ENCODE results near the gene INPP5A.
"Not testable (repeated sequence)": the region's sequence is repeated elsewhere in the genome, so short reads cannot be mapped to it uniquely, and the experiment has no call there.

Gene INPP5A

GRCh38 chr10:132546567-132547420 lies 9.2 kb downstream of the INPP5A start:
- in situ Hi-C loops (cut with MboI; ENCODE audit: low sequenced_read_pairs), result no loop called here

- in situ Hi-C loops (cut with MboI; ENCODE audit: low sequenced_read_pairs), result no loop called here
Measured at GRCh38 chr10:132547421-132547861, 9.9 kb downstream of the INPP5A start.

GRCh38 chr10:132548106-132548823 lies 10.7 kb downstream of the INPP5A start:
- in situ Hi-C loops (cut with MboI; ENCODE audit: low sequenced_read_pairs), result no loop called here

- in situ Hi-C loops (cut with MboI; ENCODE audit: low sequenced_read_pairs), result no loop called here
Measured at GRCh38 chr10:132548869-132549268, 11.3 kb downstream of the INPP5A start.

GRCh38 chr10:132549371-132549770 lies 11.8 kb downstream of the INPP5A start:
- in situ Hi-C loops (cut with MboI; ENCODE audit: low sequenced_read_pairs), result no loop called here

- in situ Hi-C loops (cut with MboI; ENCODE audit: low sequenced_read_pairs), result no loop called here
Measured at GRCh38 chr10:132550366-132551092, 12.9 kb downstream of the INPP5A start.

- in situ Hi-C loops (cut with MboI; ENCODE audit: low sequenced_read_pairs), result no loop called here
Measured at GRCh38 chr10:132551093-132551807, 13.7 kb downstream of the INPP5A start.

GRCh38 chr10:132551808-132552130 lies 14.2 kb downstream of the INPP5A start:
- in situ Hi-C loops (cut with MboI; ENCODE audit: low sequenced_read_pairs), result no loop called here

- in situ Hi-C loops (cut with MboI; ENCODE audit: low sequenced_read_pairs), result not testable (repeated sequence)
Measured at GRCh38 chr10:132552635-132553034, 15.0 kb downstream of the INPP5A start.

GRCh38 chr10:132553568-132553967 lies 16.0 kb downstream of the INPP5A start:
- in situ Hi-C loops (cut with MboI; ENCODE audit: low sequenced_read_pairs), result not testable (repeated sequence)

- in situ Hi-C loops (cut with MboI; ENCODE audit: low sequenced_read_pairs), result no loop called here
Measured at GRCh38 chr10:132554053-132554990, 16.7 kb downstream of the INPP5A start.

- in situ Hi-C loops (cut with MboI; ENCODE audit: low sequenced_read_pairs), result no loop called here
Measured at GRCh38 chr10:132554991-132555647, 17.5 kb downstream of the INPP5A start.

- in situ Hi-C loops (cut with MboI; ENCODE audit: low sequenced_read_pairs), result no loop called here
Measured at GRCh38 chr10:132555648-132556575, 18.3 kb downstream of the INPP5A start.

GRCh38 chr10:132556994-132557441 lies 19.4 kb downstream of the INPP5A start:
- in situ Hi-C loops (cut with MboI; ENCODE audit: low sequenced_read_pairs), result no loop called here

- in situ Hi-C loops (cut with MboI; ENCODE audit: low sequenced_read_pairs), result no loop called here
Measured at GRCh38 chr10:132557696-132558515, 20.3 kb downstream of the INPP5A start.

- in situ Hi-C loops (cut with MboI; ENCODE audit: low sequenced_read_pairs), result no loop called here
Measured at GRCh38 chr10:132558516-132559413, 21.2 kb downstream of the INPP5A start.
